ENCODE measurements around the gene MACROH2A1. TPM values are rescaled to one million over a fixed set of nuclear protein-coding genes. Genes with fewer than 3 reads are reported as not detected.
A peak's percentile ranks its signal among the peaks of the same experiment; 100 is the strongest.

MACROH2A1 gene
- total RNA-seq, 1 donor from 2014 or later: 42.9 TPM

DNA sequence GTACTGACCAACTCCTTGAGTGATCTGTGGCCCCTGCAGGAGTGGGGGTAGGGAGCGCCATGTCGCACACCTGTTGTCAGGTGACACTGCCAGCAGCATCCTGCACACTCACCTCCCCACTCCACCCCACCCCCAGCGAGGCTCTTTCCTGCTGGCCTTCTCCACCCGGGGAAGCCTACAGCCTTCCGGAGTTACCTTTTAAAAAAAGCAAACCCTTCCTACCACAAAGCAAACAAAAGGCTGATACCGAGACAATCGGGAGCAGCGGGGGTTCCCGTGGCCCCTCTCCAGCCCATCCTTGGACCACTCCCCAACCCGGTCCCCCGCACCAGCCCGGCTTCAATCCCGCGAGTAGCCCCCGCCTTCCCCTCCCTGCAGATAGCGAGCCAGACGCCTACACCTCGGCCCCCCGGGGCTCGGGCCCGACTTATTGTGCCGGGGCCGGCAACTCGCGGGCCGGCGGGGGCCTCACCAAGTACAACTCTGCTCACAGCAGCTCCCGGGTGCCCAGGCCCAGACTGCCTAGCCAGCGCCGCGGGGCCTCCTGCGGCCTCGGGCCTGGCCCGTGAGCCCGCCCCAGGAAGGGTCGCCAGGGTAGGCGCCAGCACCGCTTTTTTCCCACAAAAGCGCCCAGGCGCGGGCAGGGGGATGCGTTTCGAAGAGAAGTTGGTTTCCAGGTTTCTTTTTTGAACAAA lies 724 bp downstream of the MACROH2A1 start:
- peak; percentile 52 for DNase-seq (ENCODE audit: low spot score)
- ATAC-seq: peak; percentile 34

DNA sequence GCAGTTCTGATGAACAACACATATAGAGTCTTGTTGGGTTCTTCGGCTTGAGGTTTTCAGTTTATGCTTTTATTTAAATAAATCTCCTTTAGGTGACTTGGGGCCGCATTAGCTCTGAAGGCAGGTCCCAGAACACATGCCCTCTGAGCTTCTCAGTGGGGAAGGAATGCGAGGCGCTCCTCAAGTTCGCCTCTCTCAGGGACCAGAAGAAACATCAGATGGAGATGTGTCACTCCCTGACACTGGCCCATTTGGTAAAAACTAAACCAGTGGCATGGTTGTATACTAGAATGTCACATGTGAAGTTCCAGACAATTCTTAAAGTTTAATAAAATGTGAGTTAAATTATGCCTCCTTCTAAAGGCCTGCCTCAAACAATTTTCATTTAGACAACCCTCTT lies 1.9 kb downstream of the MACROH2A1 start:
- ATAC-seq (no peak), DNase-seq (ENCODE audit: low spot score) (no peak)

DNA sequence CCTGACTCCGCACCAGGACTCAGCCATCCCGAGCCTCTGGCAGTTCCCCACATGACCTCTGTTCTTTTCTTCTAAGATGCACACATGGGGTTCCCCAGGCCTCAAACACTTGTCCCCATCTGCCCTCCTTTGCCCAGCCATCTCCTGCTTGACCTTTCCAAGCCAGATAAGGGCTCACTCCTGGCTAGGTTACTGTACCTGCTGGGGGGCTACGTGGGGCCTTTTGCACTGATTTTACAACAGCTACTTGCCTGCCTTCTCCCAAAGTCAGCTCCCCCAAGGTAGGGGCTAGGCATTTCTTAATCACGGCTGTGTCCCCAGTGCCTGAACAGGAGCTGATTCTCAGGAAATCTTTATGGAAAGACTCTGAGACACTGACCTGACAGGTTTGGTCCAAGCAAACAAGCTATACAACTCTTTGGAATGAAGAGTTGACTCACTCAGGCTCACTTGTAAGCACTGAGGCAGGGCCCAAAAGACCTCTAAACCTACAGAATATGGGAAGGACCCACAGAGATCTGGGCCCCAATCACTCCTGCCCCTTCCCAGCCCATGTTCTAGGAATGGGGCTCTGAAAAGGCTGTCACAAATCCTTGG lies 2.5 kb downstream of the MACROH2A1 start:
- DNase-seq (ENCODE audit: low spot score) (no peak), ATAC-seq (no peak)

DNA sequence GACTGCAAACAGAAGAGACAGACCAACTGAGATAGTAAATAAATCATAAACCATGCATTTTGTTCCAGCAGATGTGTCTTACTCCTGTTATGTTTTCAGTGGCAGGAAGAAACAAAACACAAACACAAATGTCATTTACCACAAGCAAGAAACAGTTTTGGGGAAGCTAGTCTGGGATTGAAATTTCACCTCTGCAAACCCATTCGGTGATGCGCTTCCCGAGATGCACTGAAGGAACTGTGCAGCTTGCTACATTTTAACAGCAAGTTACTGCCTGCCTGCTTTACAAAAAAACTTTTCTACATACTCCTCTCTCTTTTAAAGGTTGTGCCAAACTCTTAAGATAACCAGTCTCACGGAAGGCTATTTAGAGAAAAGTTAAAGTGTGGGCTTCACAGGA lies 3.2 kb downstream of the MACROH2A1 start:
- ATAC-seq (no peak), DNase-seq (ENCODE audit: low spot score) (no peak)

DNA sequence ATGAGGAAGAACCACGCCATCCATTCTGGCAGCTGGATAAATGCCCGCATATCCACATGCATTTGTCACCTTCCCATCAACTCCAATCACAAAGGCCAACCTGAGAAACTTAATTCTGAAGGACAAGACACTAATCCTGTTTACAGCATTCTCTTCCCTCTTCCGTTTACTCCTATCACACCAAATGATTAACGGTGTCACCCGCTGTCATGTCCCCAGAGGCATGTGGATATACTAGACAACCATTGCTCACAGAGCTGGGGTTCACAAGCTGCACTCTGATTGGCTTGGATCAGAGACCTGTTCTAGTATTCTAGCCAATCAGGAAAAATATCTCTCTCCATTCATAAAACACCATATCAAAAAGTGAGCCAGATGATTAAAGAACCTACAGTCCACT lies 3.6 kb downstream of the MACROH2A1 start:
- DNase-seq (ENCODE audit: low spot score) (no peak), ATAC-seq (no peak)

DNA sequence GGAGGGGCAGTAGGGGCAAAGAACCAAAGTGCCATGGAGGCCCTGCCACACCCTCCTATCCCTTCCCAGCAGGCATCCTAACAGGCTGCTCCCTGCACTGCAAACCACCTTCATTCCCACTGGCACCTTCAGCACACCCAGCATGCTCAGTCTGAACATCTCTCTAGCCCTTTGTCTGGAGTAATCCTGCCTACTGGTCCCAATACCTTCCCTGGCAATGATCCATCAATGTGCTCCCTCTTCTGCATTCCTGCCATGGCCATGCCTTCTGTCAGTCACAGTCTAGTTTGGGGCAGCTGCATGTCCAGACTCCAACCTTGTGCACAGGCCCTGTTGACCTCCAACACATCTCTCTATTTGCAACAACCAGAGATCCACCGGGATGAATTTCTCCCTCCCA lies 4.9 kb downstream of the MACROH2A1 start:
- ATAC-seq (no peak), DNase-seq (ENCODE audit: low spot score) (no peak)

DNA sequence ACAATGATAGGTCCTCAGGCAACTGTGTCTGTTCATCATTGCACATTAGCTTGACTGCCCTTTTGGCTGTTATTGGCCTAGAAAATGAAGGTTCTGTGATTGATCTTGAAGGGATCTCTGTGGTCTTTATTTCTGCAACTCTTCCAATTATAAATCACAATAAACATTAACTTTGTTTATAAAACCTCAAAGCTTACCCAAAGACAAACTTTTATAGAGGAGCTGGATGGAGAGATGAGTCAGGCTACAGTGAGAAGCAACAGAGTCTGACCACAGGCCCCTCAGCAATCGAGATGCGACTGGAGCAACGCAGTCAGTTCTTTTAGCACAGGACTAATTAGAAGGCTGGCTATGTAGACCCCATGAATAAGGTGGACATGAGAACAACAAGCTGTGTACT lies 5.3 kb downstream of the MACROH2A1 start:
- DNase-seq (ENCODE audit: low spot score) (no peak), ATAC-seq (no peak)

DNA sequence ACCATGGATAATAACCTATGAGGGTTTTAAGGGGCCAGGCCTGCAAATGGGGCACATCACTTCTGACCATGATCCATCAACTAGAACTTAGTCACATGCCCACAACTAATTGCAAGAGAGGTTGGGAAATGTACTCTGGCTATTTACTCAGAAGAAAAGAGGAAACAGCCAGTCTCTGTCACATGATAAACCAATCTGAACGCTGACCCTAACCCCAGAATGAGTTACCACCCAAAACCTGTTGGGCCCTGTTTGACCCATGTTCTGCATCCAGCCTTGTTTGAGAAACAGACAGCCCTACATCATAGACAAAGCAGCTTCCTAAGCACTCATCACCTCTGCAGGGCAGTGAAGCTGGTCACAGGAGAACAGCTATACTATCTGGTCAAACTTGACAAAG lies 5.8 kb downstream of the MACROH2A1 start:
- DNase-seq (ENCODE audit: low spot score) (no peak), ATAC-seq (peak; percentile 50)

DNA sequence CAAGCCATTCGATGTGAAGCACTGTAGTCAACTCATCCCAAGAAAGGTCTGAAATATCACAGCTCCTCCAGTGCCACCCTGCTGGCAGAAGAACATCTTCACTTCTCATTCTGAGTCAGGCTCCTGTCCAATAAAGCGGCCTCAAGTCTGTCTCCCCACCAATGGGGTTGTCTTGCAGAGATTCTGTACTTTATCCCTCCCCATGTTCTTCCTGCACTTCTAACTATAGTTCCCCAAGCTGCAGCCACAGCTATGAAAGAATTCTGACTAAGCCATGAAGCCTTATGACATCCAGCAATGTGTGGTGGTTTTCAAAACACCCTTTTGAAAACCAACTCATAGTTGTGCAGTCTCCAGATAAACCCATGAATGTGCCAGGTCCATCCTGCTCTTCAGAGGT lies 6.8 kb downstream of the MACROH2A1 start:
- no peak for DNase-seq (ENCODE audit: low spot score)
- peak; percentile 24 for ATAC-seq

DNA sequence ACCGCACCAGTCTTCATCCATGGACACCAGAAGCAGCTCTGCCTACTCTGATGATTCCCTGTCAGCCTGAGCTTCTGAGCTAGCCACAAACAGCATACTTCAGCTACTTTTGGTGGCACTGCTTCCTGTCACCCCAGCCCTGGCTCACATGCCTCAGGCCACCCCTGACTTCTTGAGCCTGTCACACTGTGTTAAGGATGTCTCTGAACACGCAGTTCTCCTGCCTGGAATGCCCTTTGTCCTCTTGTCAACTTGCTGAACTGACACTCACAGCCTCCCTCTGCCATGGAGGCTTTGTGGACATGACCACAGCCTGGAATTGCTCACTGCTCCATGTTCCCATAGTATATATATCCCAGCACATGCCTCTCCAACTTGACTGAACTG lies 7.2 kb downstream of the MACROH2A1 start:
- peak; percentile 40 for ATAC-seq
- DNase-seq (ENCODE audit: low spot score): no peak

DNA sequence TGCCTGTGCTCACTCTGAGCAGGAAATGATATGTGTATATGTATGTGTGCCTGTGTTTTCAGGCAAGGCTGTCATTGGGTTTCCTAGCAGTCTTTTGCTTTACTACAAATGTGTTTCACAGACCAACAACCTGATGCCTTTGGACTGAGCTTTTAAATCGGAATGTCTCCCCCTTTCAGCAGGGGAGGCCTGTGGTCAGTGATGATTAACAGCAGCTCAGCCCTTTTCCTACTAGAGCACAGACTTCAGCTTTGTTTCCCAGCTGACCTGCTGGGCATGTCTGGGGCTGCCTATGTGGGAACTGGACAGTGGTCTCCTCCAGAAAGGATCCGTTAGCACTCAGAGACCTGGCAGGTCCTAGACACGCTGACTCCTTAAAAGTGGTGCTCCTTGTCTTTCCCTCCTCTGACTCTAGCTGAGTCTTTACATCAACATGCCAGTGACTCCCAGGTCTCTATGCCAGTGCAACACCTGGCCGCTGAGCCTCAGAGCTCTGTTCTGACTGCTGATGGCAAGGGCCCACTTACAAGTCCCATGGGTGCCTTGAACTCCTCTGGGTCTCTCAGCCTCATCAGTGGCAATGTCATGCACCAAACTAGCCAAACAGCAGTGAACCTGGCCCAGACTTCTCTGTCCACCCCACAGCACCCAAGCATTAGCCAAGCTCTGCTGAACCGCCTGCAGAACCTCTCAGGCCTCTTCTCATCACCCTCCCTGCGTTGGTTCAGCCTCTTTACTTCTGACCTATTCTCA lies 7.7 kb downstream of the MACROH2A1 start:
- DNase-seq (ENCODE audit: low spot score): no peak
- no peak for ATAC-seq

DNA sequence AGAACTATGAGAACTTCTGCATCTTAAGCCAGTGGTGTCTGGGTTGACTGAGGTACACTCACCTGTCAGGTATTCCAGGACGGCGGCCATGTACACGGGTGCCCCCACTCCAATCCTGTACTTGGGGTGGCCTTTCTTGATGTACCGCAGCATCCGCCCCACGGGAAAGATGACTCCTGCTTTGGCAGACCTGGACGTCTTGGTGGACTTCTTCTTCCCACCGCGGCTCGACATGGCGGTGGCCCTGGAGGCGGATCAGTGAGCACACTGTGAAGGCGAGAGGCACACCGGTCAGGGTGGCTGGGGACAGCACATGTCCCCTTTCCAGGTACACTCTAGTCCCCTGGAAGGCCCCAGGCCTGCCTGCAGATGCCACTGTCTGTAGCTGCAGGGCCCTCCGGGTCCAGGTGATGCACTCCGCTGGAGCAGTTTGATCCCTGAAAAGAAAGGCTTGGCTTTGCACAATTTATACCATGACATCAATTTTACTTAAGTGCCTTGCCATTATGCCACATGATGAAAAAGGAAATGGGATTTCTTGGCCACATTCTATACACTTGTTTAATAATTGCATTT lies 10.1 kb downstream of the MACROH2A1 start:
- ATAC-seq: no peak
- no peak for DNase-seq (ENCODE audit: low spot score)

DNA sequence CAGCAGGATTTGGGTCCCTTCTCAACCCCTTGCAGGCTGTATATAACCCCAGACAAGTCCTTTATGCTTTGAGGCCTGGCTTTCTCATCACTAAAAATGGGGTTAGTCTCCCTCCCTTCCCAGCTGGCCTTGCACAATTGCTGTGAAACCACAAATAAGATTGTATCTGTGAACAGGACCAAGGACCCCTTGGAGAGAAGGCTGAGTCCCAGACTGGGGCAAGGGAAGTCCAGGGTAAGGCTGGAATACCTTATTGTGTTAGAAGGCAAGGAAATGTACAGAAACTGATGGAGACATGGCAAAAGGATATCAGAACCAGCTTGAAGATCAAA lies 11.4 kb downstream of the MACROH2A1 start:
- DNase-seq (ENCODE audit: low spot score): no peak
- ATAC-seq: no peak

DNA sequence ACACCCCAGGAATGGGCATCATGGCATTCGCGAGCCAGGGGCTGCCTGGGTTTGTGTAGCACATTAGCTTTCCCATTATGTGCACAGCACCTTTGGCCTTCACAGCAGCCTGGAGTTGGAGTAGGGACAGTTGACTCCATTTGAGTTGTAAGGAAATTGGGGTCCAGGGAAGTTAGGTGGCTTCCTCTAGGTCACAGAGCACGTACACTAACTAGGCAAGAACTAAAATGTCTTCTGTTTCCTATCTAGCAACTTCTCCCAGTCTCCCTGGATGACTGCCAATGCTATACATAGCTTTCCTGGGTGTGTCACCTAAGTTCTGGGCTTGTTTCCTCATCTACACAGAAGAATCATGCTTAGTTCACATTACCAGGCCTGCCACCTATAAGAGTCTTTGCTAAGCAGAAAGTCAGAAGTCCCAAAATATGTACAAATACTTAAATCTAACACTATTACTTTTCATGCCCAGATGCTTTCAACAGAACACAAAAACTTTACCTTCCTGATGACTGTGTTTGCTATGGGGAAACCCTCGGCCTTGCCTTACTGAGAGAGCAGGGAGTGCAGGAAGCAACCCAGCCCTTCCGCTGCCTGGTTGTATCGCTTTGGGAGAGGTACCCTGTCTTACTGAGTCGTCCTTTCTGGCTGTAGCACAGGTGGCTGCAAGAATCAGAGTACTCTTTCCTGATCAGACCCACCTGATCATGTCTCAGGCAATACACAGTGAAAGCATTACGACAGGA lies 12.0 kb downstream of the MACROH2A1 start:
- DNase-seq (ENCODE audit: low spot score): no peak
- peak; percentile 40 for ATAC-seq

DNA sequence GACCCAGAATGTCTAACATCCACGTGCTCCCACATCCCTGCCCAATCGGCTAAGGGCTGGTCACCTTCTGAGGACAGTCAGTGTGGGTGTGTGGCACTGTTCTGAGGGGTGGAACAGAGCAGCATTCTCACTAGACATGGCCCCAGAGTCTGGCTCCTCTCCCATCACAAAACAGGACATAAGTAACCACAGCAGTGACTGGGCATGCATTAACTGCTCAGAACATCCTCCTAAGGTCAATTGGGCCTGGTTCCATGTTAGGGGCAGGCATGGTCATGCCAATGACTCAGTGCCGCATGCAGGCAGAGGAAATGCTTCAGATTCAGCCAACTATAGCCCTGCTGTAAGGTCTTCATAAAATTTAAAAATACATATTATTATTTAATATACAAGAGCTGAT lies 12.9 kb downstream of the MACROH2A1 start:
- DNase-seq (ENCODE audit: low spot score) (no peak), ATAC-seq (peak; percentile 20)

DNA sequence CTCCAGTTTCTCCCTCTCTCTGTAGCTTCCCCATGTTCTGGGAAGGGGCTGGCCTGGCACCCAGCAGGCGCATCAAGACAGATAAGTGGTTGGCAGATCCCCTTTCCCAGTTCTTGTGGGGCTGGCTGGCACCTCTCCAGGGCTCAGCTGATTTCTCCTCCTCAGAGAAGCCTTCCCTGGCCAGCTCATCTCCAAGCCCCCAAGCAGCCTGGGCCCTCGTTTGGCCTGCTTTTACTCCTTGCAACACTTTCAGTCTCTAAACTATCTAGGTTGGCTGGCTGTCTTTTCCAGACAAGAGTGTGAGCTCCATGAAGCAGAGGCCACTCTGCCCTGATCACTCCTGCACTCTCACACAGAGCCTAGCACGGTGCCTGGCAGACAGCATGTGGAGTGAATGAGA lies 13.5 kb downstream of the MACROH2A1 start:
- ATAC-seq (no peak), DNase-seq (ENCODE audit: low spot score) (no peak)

DNA sequence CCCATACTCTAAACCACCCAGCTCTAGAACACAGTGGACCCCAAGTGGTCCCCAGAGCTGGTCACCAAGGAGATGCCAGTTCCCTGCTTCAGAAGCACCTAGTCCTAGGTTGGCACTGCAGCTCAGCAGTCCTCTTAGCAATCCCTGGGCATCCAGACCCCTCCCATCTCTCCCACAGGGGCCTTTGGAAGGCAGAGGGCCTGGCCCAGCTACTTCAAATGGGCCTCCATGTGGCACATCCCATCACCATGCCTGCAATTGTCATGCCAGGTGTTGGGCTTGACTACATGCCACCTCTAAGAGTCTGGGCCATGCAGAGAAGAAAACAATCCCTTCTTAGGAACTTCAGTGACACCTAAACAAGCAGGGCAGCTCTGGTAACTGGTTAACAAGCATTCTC lies 14.1 kb downstream of the MACROH2A1 start:
- ATAC-seq: no peak
- no peak for DNase-seq (ENCODE audit: low spot score)

DNA sequence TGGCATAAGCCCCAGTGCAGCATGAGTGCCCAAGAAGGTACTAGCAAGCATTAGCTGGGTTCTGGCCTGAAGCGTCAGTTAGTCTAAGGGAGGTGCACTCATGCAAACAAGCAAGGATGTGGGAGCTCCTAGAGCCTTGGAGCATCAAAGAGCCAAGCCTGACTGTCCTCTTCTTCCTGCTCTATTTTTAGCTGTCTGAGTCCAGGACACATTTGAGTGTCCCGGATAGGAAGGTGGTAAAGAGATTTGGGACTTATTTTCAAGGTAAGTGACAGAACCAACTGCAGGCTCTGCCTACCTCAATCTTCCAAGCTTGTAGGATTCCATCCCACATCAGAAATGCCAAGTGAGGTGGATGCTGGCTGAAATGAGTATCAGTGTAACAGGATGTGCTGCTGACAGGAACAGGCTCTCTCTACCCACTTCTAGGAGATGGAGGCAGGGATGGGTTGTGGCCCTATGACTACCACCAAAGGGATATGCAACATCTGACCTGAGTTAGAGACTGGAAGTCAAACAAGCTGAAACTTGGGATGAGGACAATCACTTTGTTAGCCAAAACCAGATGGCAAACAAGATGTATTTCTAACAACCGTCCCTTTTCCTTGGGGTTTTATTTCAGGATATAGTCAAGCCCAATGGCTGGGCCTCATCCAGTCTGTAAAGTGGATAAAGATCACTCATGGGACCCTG lies 15.1 kb downstream of the MACROH2A1 start:
- ATAC-seq (no peak), DNase-seq (ENCODE audit: low spot score) (no peak)

DNA sequence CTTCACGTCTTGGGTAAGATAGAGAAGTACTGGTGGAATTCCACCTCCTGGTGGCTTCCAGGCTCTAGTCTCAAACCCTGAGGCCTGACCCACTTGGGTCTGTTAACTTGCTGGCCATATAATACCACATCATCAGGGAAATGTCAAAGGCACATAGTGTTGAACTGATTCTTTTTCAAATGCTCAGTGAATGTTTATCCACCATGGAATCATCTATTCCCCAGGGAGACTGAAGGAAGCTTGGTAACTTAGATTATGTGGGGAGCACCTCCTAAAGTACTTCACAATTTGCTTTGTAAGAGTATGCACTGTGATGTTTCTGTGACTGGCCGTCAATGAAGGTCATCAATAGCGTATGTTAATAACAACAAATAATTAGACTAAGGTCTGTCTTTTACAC lies 16.1 kb downstream of the MACROH2A1 start:
- DNase-seq (ENCODE audit: low spot score): no peak
- no peak for ATAC-seq

DNA sequence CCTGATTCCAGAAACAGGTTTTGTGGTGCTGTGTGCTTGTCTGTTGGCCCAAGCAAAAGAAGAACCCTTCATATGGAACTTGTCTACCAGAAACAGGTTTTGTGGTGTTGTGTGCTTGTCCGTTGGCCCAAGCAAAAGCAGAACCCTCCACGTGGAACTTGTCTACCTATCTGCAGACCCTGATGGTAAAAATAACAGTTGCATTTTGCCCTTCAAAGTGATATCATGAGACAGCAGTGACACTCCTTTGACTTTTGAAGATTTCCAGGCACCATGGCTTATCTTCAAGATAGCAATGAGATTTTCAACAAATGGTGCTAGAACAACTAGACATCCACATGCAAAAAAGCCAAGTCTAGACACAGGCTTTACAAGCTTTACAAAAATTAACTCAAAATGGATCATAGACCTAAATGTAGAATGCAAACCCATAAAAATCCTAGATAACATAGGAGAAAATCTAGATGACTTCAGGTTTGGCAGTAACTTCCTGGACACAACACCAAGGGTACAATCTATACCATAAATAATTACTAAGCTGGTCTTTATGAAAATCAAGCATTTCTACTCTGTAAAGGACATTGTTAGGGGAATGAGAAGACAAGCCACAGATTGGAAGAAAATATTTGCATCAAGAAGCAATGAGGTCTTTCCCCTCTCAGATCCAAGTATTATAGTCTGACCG lies 16.8 kb downstream of the MACROH2A1 start:
- ATAC-seq: no peak
- no peak for DNase-seq (ENCODE audit: low spot score)
